ENCODE results near the gene MIF4GD.

- TF ChIP-seq CTCF (conservative IDR thresholded peaks at IDR 0.05), result no peak
- TF ChIP-seq ZFX (IDR thresholded peaks at IDR 0.05), result no peak
Observed at GRCh38 chr17:75241143-75241430, 29.9 kb downstream of the MIF4GD start.

Measured in C4-2B (cell line).